Cardiac muscle cell (in vitro differentiated cells and primary cell): ENCODE measurements around the gene MYOM3. TPM values are rescaled to one million over a fixed set of nuclear protein-coding genes. Genes with fewer than 3 reads are reported as not detected.
A peak's percentile ranks its signal among the peaks of the same experiment; 100 is the strongest.
"Not testable (repeated sequence)": the region's sequence is repeated elsewhere in the genome, so short reads cannot be mapped to it uniquely, and the experiment has no call there.

Source experiments
- DNase-seq, 2 donors: peaks; one replicate each; pipeline versions ENCODE4 v3.0.0 to v3.0.0-alpha.2; 2010 to 2017; ENCODE audit warnings: low read depth in 1 of 2, low spot score in 1 of 2
- H3K27ac ChIP-seq: fragments of 200-600 bp; sonication (generic); 2 replicates; pipeline ENCODE4 v1.5.1; 2016
- H3K27me3 ChIP-seq: fragments of 200-600 bp; sonication (generic); 2 replicates; pipeline ENCODE4 v1.6.0; 2016; ENCODE audit warnings: control low read depth
- H3K36me3 ChIP-seq: fragments of 200-600 bp; sonication (generic); 2 replicates; pipeline ENCODE4 v1.5.1; 2016; ENCODE audit warnings: control low read depth
- H3K4me1 ChIP-seq: fragments of 200-600 bp; sonication (generic); 2 replicates; pipeline ENCODE4 v1.8.1; 2017; ENCODE audit warnings: low read depth, mild to moderate bottlenecking, mixed run types
- H3K4me3 ChIP-seq: fragments of 200-600 bp; sonication (generic); 2 replicates; pipeline ENCODE4 v1.5.1; 2016; ENCODE audit warnings: mild to moderate bottlenecking
- H3K9me3 ChIP-seq: fragments of 200-600 bp; sonication (generic); 2 replicates; pipeline ENCODE4 v1.5.1; 2017; ENCODE audit warnings: low read depth, mild to moderate bottlenecking, control low read depth
- CTCF ChIP-seq: IDR thresholded peaks from 2 replicates; pipeline ENCODE4 v1.5.1; 2012; ENCODE audit warnings: low read depth, mild to moderate bottlenecking, low read length
- polyA plus RNA-seq: library from polyadenylated mRNA; unstranded; fragments of >200 nt; fragmentation: Nextera tagmentation; extraction: Ambion mirVana; gene quantifications from 2 replicates; pipeline ENCODE4 v1.2.1, GENCODE V29; 2016
- total RNA-seq: library from RNA; depleted of rRNA; stranded (reverse); fragments of >200 nt; gene quantifications from 2 replicates; pipeline ENCODE4 v1.2.3, GENCODE V29; 2016

Gene MYOM3
- total and polyA plus RNA-seq, 2 experiments from 2014 or later, result 0.71 TPM; not detected in 1

GRCh38 chr1:24032981-24033380, 79.0 kb downstream of the MYOM3 start:
- no peak for DNase-seq
- no peaks in the 10 kb centered on the region for H3K27me3 ChIP-seq
- H3K36me3 ChIP-seq, result no peaks in the 10 kb centered on the region

GRCh38 chr1:24030976-24031516, 80.9 kb downstream of the MYOM3 start:
- not testable (repeated sequence) for H3K27ac ChIP-seq, H3K9me3 ChIP-seq, H3K27me3 ChIP-seq

More at GRCh38 chr1:24032981-24033380, 79.0 kb downstream of the MYOM3 start:
- Histone ChIP-seq H3K4me3 (no peak overlapping the region), H3K4me1 (no peaks in the 10 kb centered on the region), H3K27ac (no peak overlapping the region), H3K9me3 (no peaks in the 10 kb centered on the region)
- no peak for TF ChIP-seq CTCF

GRCh38 chr1:24027838-24028468, 84.0 kb downstream of the MYOM3 start:
- H3K4me1 ChIP-seq, result no peaks in the 10 kb centered on the region
- H3K36me3 ChIP-seq, result no peaks in the 10 kb centered on the region
- no peaks in the 10 kb centered on the region for H3K9me3 ChIP-seq
- H3K27me3 ChIP-seq, result no peaks in the 10 kb centered on the region
- peak; percentile 70 for TF ChIP-seq CTCF
- H3K4me3 ChIP-seq, result no peak overlapping the region
- DNase-seq, result peak; percentile 48 to 81
- H3K27ac ChIP-seq, result no peak overlapping the region

More at GRCh38 chr1:24030976-24031516, 80.9 kb downstream of the MYOM3 start:
- not testable (repeated sequence) for H3K4me1 ChIP-seq, H3K36me3 ChIP-seq, DNase-seq, H3K4me3 ChIP-seq

- DNase-seq, result peak in 1 of 2 donors; percentile 69
- no peak for TF ChIP-seq CTCF
- Histone ChIP-seq H3K36me3 (no peaks in the 10 kb centered on the region), H3K9me3 (no peaks in the 10 kb centered on the region), H3K27ac (peak overlapping the region; percentile 86), H3K4me3 (no peak overlapping the region), H3K27me3 (no peaks in the 10 kb centered on the region), H3K4me1 (peaks cover 38% of the 10 kb centered on the region)
These were observed 89.2 kb downstream of the MYOM3 start for GRCh38 chr1:24022581-24023361.

- H3K27ac ChIP-seq, result peak overlapping the region; percentile 86
These were observed 90.3 kb downstream of the MYOM3 start for GRCh38 chr1:24021403-24022266.

More at GRCh38 chr1:24021403-24022266, 90.3 kb downstream of the MYOM3 start:
- no peak for TF ChIP-seq CTCF
- DNase-seq, result no peak
- Histone ChIP-seq H3K27me3 (no peaks in the 10 kb centered on the region), H3K36me3 (no peaks in the 10 kb centered on the region), H3K9me3 (no peaks in the 10 kb centered on the region), H3K4me1 (peaks cover 38% of the 10 kb centered on the region), H3K4me3 (no peak overlapping the region)
